Astrocyte of the spinal cord (primary cell): ENCODE results near the gene MTCL1.

ENCODE experiments used
- DNase-seq: peaks from one replicate; pipeline ENCODE4 v3.0.0; 2011; ENCODE audit warnings: low read depth, low spot score
- H3K4me3 ChIP-seq: 2 replicates; pipeline ENCODE4 v1.5.1; 2011; ENCODE audit warnings: low read depth, mild to moderate bottlenecking, low read length, moderate library complexity
- CTCF ChIP-seq: IDR thresholded peaks from 2 replicates; pipeline ENCODE4 v1.5.1; 2012; ENCODE audit warnings: low read depth, mild to moderate bottlenecking, low read length, inconsistent platforms
- in situ Hi-C: cut with HindIII; loops from 2 replicates; pipeline ENCODE4 v1.10.0; 2017; ENCODE audit warnings: low sequenced_read_pairs

Gene MTCL1

GRCh38 chr18:8822643-8823042, 117.3 kb downstream of the MTCL1 start:
- DNase-seq, result no peak
- in situ Hi-C loops, result no loop called here
- H3K4me3 ChIP-seq, result no peak overlapping the region
- no peak for TF ChIP-seq CTCF

- in situ Hi-C loops, result no loop called here
- no peak for TF ChIP-seq CTCF
- no peak overlapping the region for H3K4me3 ChIP-seq
- no peak for DNase-seq
These were observed 118.2 kb downstream of the MTCL1 start for GRCh38 chr18:8823530-8823929.

GRCh38 chr18:8824846-8825245, 119.5 kb downstream of the MTCL1 start:
- no peak for DNase-seq
- in situ Hi-C loops, result no loop called here
- no peak overlapping the region for H3K4me3 ChIP-seq
- no peak for TF ChIP-seq CTCF

- in situ Hi-C loops, result no loop called here
These were observed 119.9 kb downstream of the MTCL1 start for GRCh38 chr18:8825273-8825672.

GRCh38 chr18:8825729-8826375, 120.5 kb downstream of the MTCL1 start:
- no peak overlapping the region for H3K4me3 ChIP-seq
- no peak for DNase-seq
- TF ChIP-seq CTCF, result no peak
- in situ Hi-C loops, result no loop called here

More at GRCh38 chr18:8825273-8825672, 119.9 kb downstream of the MTCL1 start:
- no peak for TF ChIP-seq CTCF
- DNase-seq, result no peak
- H3K4me3 ChIP-seq, result no peak overlapping the region

- DNase-seq, result no peak
- no peak overlapping the region for H3K4me3 ChIP-seq
- TF ChIP-seq CTCF, result no peak
- in situ Hi-C loops, result no loop called here
These were observed 121.2 kb downstream of the MTCL1 start for GRCh38 chr18:8826514-8826913.
